Measurements from ENCODE around the gene CPE.

- TF ChIP-seq CTCF (IDR thresholded peaks at IDR 0.05) (no peak), EZH2phosphoT487 (IDR thresholded peaks at IDR 0.05) (no peak)
Observed at GRCh38 chr4:165385126-165385525, 6.3 kb downstream of the CPE start.
